ENCODE results near the gene CYBC1. TPM values are rescaled to one million over a fixed set of nuclear protein-coding genes. Genes with fewer than 3 reads are reported as not detected.

CYBC1 gene
- total and polyA plus RNA-seq, 2 of the 8 experiments (the other 6 are each of a cell fraction or from before 2014, with no cell fraction given), result 74.6 to 81.4 TPM

GRCh38 chr17:82470065-82470464 lies 19.5 kb upstream of the CYBC1 start:
- TF ChIP-seq GTF2F1 (IDR thresholded peaks at IDR 0.05; ENCODE audit: borderline replicate concordance, low read depth, low read length) (no peak), BCL11A (IDR thresholded peaks at IDR 0.05; ENCODE audit: low read depth in 2 of 2, low read length in 2 of 2) (no peak), BRCA1 (IDR thresholded peaks at IDR 0.05; ENCODE audit: low read depth, low read length) (no peak), RNF2 (IDR thresholded peaks at IDR 0.05; ENCODE audit: borderline replicate concordance, low read depth, low read length, missing control alignments, poor library complexity, severe bottlenecking) (no peak), KDM4A (IDR thresholded peaks at IDR 0.05; ENCODE audit: low read depth, low read length, severe bottlenecking) (no peak), ASH2L (IDR thresholded peaks at IDR 0.05; ENCODE audit: low read length) (no peak), RXRA (IDR thresholded peaks at IDR 0.05; ENCODE audit: insufficient read depth, low read depth, low read length) (no peak)
- FAIRE-seq, result no peak

More at GRCh38 chr17:82470065-82470464, 19.5 kb upstream of the CYBC1 start:
- no peak overlapping the region for H2BK20ac ChIP-seq (ENCODE audit: low read length)
- no peak overlapping the region for H3K4me3 ChIP-seq (ENCODE audit: extremely low read depth in 1 of 4, insufficient read depth in 2 of 4, low read depth in 3 of 4, low read length in 4 of 4)
- ChIA-PET CTCF (ENCODE audit: partially characterized antibody) (interaction anchor here (1.5 kb wide), 1 partner anchor 9 kb away, joined by 7 read pairs; no protein-coding TSS in a partner anchor), POLR2A (ENCODE audit: partially characterized antibody) (no interaction called here)
- H4K91ac ChIP-seq (replicated peaks; ENCODE audit: insufficient read length, low read length), result no peak overlapping the region
- H3K4me2 ChIP-seq (ENCODE audit: insufficient read depth in 1 of 2, low read depth in 2 of 2, low read length in 2 of 2), result no peak overlapping the region
- no peak overlapping the region for H3K4ac ChIP-seq (replicated peaks; ENCODE audit: insufficient read length, low read depth, low read length)
- H2BK15ac ChIP-seq (ENCODE audit: low read length), result no peak overlapping the region
- no peak overlapping the region for H3K14ac ChIP-seq (ENCODE audit: insufficient read length)
- H3K36me3 ChIP-seq (ENCODE audit: control insufficient read depth in 2 of 4, insufficient read depth in 4 of 4, low read length in 3 of 4), result peaks cover 15 to 38% (median 27%) of the 10 kb centered on the region in 4 experiments
- no peak overlapping the region for H3K27ac ChIP-seq (ENCODE audit: low read depth, low read length)
- H3K56ac ChIP-seq (replicated peaks; ENCODE audit: insufficient read length, low read depth, low read length), result no peak overlapping the region
- no peak overlapping the region for H2BK12ac ChIP-seq (ENCODE audit: low read depth, low read length)
- H3K9ac ChIP-seq (replicated peaks in 1 of 4; ENCODE audit: extremely low read depth in 1 of 4, low read depth in 3 of 4, low read length in 3 of 4), result no peak overlapping the region
- peaks cover 1% of the 10 kb centered on the region in 2 experiments for H4K20me1 ChIP-seq (replicated peaks in 1 of 2; ENCODE audit: control insufficient read depth in 1 of 2, insufficient read depth in 2 of 2, low read length in 2 of 2)
- no peaks in the 10 kb centered on the region for H3K79me2 ChIP-seq (ENCODE audit: control insufficient read depth in 1 of 2, insufficient read depth in 2 of 2, low read length in 2 of 2)
- no peak overlapping the region for H2AK5ac ChIP-seq (ENCODE audit: low read depth, low read length)
- H3K18ac ChIP-seq (ENCODE audit: extremely low read depth, low read length), result no peak overlapping the region
- 95% methylated on average over 7 of the region's 7 CpGs; no CpG with 5 or more reads in 1 of the 2 experiments for WGBS, 2 experiments (ENCODE audit: extremely low coverage in 1 of 2, insufficient coverage in 1 of 2, insufficient read length in 1 of 2, insufficient replicate concordance in 2 of 2, low coverage in 1 of 2, low lambda C conversion rate in 2 of 2, missing lambda C conversion rate in 1 of 2)
- H3K23ac ChIP-seq (ENCODE audit: insufficient read length), result no peak overlapping the region
- no peak overlapping the region for H4K5ac ChIP-seq (ENCODE audit: insufficient read length, low read depth, low read length)
- H3K9me3 ChIP-seq (ENCODE audit: insufficient read depth in 2 of 2, low read depth in 1 of 2, low read length in 1 of 2), result no peaks in the 10 kb centered on the region
- H3K4me1 ChIP-seq (replicated peaks in 1 of 4; ENCODE audit: control insufficient read depth in 3 of 4, insufficient read depth in 4 of 4, low read length in 3 of 4), result no peaks in the 10 kb centered on the region
- H4K8ac ChIP-seq (ENCODE audit: extremely low read depth, insufficient read depth, low read length), result no peak overlapping the region
- no peak overlapping the region for H2BK120ac ChIP-seq (replicated peaks; ENCODE audit: low read depth, low read length)
- no peak overlapping the region for H2AFZ ChIP-seq (ENCODE audit: low read length)
- no peak overlapping the region for H2BK5ac ChIP-seq (ENCODE audit: low read depth, low read length)
- DNase-seq (ENCODE audit: low read depth in 1 of 2, low spot score in 2 of 2), result no peak
- H3K23me2 ChIP-seq (ENCODE audit: low read depth, low read length), result no peaks in the 10 kb centered on the region
- no peaks in the 10 kb centered on the region for H3K79me1 ChIP-seq (ENCODE audit: low read depth, low read length)
- no peaks in the 10 kb centered on the region for H3K27me3 ChIP-seq (replicated peaks in 1 of 4; ENCODE audit: control insufficient read depth in 3 of 4, extremely low read depth in 1 of 4, insufficient read depth in 3 of 4, low read length in 3 of 4)

All from H1 (cell line).